ENCODE measurements around the gene SNCB.

SNCB gene

GRCh38 chr5:176644294-176644693, 14.0 kb upstream of the SNCB start:
- DNase-seq (ENCODE audit: low read depth) = no peak
- TF ChIP-seq CTCF (conservative IDR thresholded peaks at IDR 0.05; ENCODE audit: low read depth, low read length) = no peak
- no peak overlapping the region for H3K4me3 ChIP-seq (ENCODE audit: low read depth, low read length)

GRCh38 chr5:176643491-176644219, 13.3 kb upstream of the SNCB start:
- DNase-seq (ENCODE audit: low read depth) = no peak
- H3K4me3 ChIP-seq (ENCODE audit: low read depth, low read length) = no peak overlapping the region
- no peak for TF ChIP-seq CTCF (conservative IDR thresholded peaks at IDR 0.05; ENCODE audit: low read depth, low read length)

- TF ChIP-seq CTCF (conservative IDR thresholded peaks at IDR 0.05; ENCODE audit: low read depth, low read length) = no peak
- H3K4me3 ChIP-seq (ENCODE audit: low read depth, low read length) = no peak overlapping the region
- DNase-seq (ENCODE audit: low read depth) = no peak
Measured at GRCh38 chr5:176642675-176643490, 12.5 kb upstream of the SNCB start.

GRCh38 chr5:176640616-176641015, 10.3 kb upstream of the SNCB start:
- H3K4me3 ChIP-seq (ENCODE audit: low read depth, low read length) = no peak overlapping the region
- TF ChIP-seq CTCF (conservative IDR thresholded peaks at IDR 0.05; ENCODE audit: low read depth, low read length) = no peak
- no peak for DNase-seq (ENCODE audit: low read depth)

- no peak overlapping the region for H3K4me3 ChIP-seq (ENCODE audit: low read depth, low read length)
- DNase-seq (ENCODE audit: low read depth) = no peak
- TF ChIP-seq CTCF (conservative IDR thresholded peaks at IDR 0.05; ENCODE audit: low read depth, low read length) = no peak
Measured at GRCh38 chr5:176639981-176640380, 9.6 kb upstream of the SNCB start.

GRCh38 chr5:176639208-176639607, 8.9 kb upstream of the SNCB start:
- DNase-seq (ENCODE audit: low read depth) = no peak
- H3K4me3 ChIP-seq (ENCODE audit: low read depth, low read length) = no peak overlapping the region
- TF ChIP-seq CTCF (conservative IDR thresholded peaks at IDR 0.05; ENCODE audit: low read depth, low read length) = no peak

Measured in choroid plexus epithelial cell (primary cell).